CD4-positive, CD25-positive, alpha-beta regulatory T cell (primary cell): Measurements from ENCODE around the gene INTS13. TPM values are rescaled to one million over a fixed set of nuclear protein-coding genes. Genes with fewer than 3 reads are reported as not detected.
"Not testable (repeated sequence)": the region's sequence is repeated elsewhere in the genome, so short reads cannot be mapped to it uniquely, and the experiment has no call there.

Experiments
- ATAC-seq, 2 donors: fragments of 150-1000 bp; cut with Tn5 transposase; one replicate each; pipeline ENCODE4 v1.10.0; 2021; ENCODE audit warnings: low read depth in 2 of 2, moderate number of reproducible peaks in 2 of 2, moderate library complexity in 1 of 2
- DNase-seq, 3 donors: peaks; one replicate each; pipeline versions ENCODE4 v3.0.0 to v3.0.0-alpha.2; 2012 to 2022; ENCODE audit warnings: mixed read lengths in 1 of 3
- H3K27ac ChIP-seq: one replicate; pipeline ENCODE4 v1.7.0; 2013; ENCODE audit warnings: mild to moderate bottlenecking, low read length; ENCODE audit not compliant: insufficient read depth, poor library complexity, severe bottlenecking
- H3K27me3 ChIP-seq: one replicate; pipeline ENCODE4 v1.7.0; 2013; ENCODE audit warnings: low read length; ENCODE audit not compliant: control insufficient read depth, insufficient read depth
- H3K36me3 ChIP-seq: one replicate; pipeline ENCODE4 v1.7.0; 2013; ENCODE audit warnings: mild to moderate bottlenecking, low read length, moderate library complexity; ENCODE audit not compliant: control insufficient read depth, insufficient read depth
- H3K4me1 ChIP-seq: 2 replicates; pipeline ENCODE4 v1.7.0; 2013; ENCODE audit warnings: mild to moderate bottlenecking, low read length; ENCODE audit not compliant: insufficient read depth, control insufficient read depth, poor library complexity, severe bottlenecking
- H3K4me3 ChIP-seq: one replicate; pipeline ENCODE4 v1.7.0; 2013; ENCODE audit warnings: low read depth, mild to moderate bottlenecking, low read length, moderate library complexity
- H3K9me3 ChIP-seq, 2 experiments: 1 replicate in 1 of 2; 2 replicates in 1 of 2; pipeline ENCODE4 v1.7.0; 2013; ENCODE audit warnings: low read length in 2 of 2, mild to moderate bottlenecking in 1 of 2, moderate library complexity in 1 of 2; ENCODE audit not compliant: control insufficient read depth in 2 of 2
- H3K27ac Mint-ChIP-seq, 3 donors: one replicate each; pipeline ENCODE4 v1.8.0; 2020 to 2022; ENCODE audit warnings: mild to moderate bottlenecking in 3 of 3, mixed read lengths in 3 of 3, moderate library complexity in 2 of 3
- H3K27me3 Mint-ChIP-seq: one replicate; pipeline ENCODE4 v1.8.0; 2022; ENCODE audit warnings: mild to moderate bottlenecking, mixed read lengths
- H3K36me3 Mint-ChIP-seq: one replicate; pipeline ENCODE4 v1.8.0; 2020; ENCODE audit warnings: mixed read lengths
- H3K4me1 Mint-ChIP-seq, 4 donors: one replicate each; pipeline ENCODE4 v1.8.0; 2020 to 2022; ENCODE audit warnings: mixed read lengths in 4 of 4, mild to moderate bottlenecking in 1 of 4
- H3K4me3 Mint-ChIP-seq, 4 donors: one replicate each; pipeline ENCODE4 v1.8.0; 2020 to 2022; ENCODE audit warnings: mild to moderate bottlenecking in 4 of 4, mixed read lengths in 4 of 4, moderate library complexity in 3 of 4
- H3K9me3 Mint-ChIP-seq, 7 donors: one replicate each; pipeline ENCODE4 v1.8.0; 2020 to 2022; ENCODE audit warnings: mixed read lengths in 7 of 7, mild to moderate bottlenecking in 3 of 7, moderate library complexity in 2 of 7
- polyA plus RNA-seq, 4 donors: library from polyadenylated mRNA; unstranded; fragments of 300-500 nt; fragmentation: Illumina TruSeq; gene quantifications; one replicate each; pipeline ENCODE4 v1.2.3, GENCODE V29; 2021
- total RNA-seq: library from RNA; stranded (reverse); gene quantifications from one replicate; pipeline ENCODE4 v1.2.3, GENCODE V29; 2022

INTS13 gene
- total and polyA plus RNA-seq, 5 donors from 2014 or later, result 28.8 to 42.5 (median 32.0) TPM

GRCh38 chr12:26966842-26967241 is 29.1 kb upstream of the INTS13 start:
- ATAC-seq, result no peak
- H3K36me3 Mint-ChIP-seq, result peaks cover 26% of the 10 kb centered on the region
- H3K27me3 ChIP-seq, result no peaks in the 10 kb centered on the region

GRCh38 chr12:26963413-26963812 is 25.6 kb upstream of the INTS13 start:
- ATAC-seq, result no peak
- peaks cover 78% of the 10 kb centered on the region for H3K36me3 ChIP-seq
- H3K27ac ChIP-seq, result no peak overlapping the region
- no peak for DNase-seq
- no peaks in the 10 kb centered on the region for H3K4me1 ChIP-seq
- H3K36me3 Mint-ChIP-seq, result peaks cover 32% of the 10 kb centered on the region
- peaks cover 0 to 16% (median 11%) of the 10 kb centered on the region in 4 donors for H3K4me1 Mint-ChIP-seq
- no peak overlapping the region for H3K4me3 Mint-ChIP-seq
- H3K27me3 ChIP-seq, result no peaks in the 10 kb centered on the region
- H3K4me3 ChIP-seq, result no peak overlapping the region
- H3K27me3 Mint-ChIP-seq, result no peaks in the 10 kb centered on the region
- H3K27ac Mint-ChIP-seq, result peak overlapping the region in 1 of 3 donors; percentile 26
- no peaks in the 10 kb centered on the region for H3K9me3 Mint-ChIP-seq
- H3K9me3 ChIP-seq, result no peaks in the 10 kb centered on the region

More at GRCh38 chr12:26966842-26967241, 29.1 kb upstream of the INTS13 start:
- H3K9me3 ChIP-seq, result no peaks in the 10 kb centered on the region
- Mint-ChIP-seq H3K4me3 (no peak overlapping the region), H3K4me1 (peaks cover 15 to 36% (median 31%) of the 10 kb centered on the region in 4 donors), H3K27ac (peak overlapping the region in 1 of 3 donors; percentile 34), H3K9me3 (no peaks in the 10 kb centered on the region), H3K27me3 (no peaks in the 10 kb centered on the region)
- H3K4me1 ChIP-seq, result peaks cover 21% of the 10 kb centered on the region
- H3K4me3 ChIP-seq, result no peak overlapping the region
- H3K36me3 ChIP-seq, result peaks cover 49% of the 10 kb centered on the region
- H3K27ac ChIP-seq, result no peak overlapping the region
- DNase-seq, result no peak

GRCh38 chr12:26961803-26962202 is 24.0 kb upstream of the INTS13 start:
- H3K9me3 ChIP-seq, result no peaks in the 10 kb centered on the region
- Mint-ChIP-seq H3K27ac (peak overlapping the region in 1 of 3 donors; percentile 67), H3K9me3 (no peaks in the 10 kb centered on the region), H3K36me3 (peaks cover 31% of the 10 kb centered on the region), H3K4me1 (peaks cover 5 to 19% (median 12%) of the 10 kb centered on the region in 4 donors), H3K27me3 (no peaks in the 10 kb centered on the region), H3K4me3 (no peak overlapping the region)
- H3K36me3 ChIP-seq, result peaks cover 88% of the 10 kb centered on the region
- H3K27ac ChIP-seq, result no peak overlapping the region
- no peaks in the 10 kb centered on the region for H3K4me1 ChIP-seq
- no peak overlapping the region for H3K4me3 ChIP-seq
- H3K27me3 ChIP-seq, result no peaks in the 10 kb centered on the region
- ATAC-seq (no peak), DNase-seq (no peak)

- not testable (repeated sequence) for H3K4me3 ChIP-seq, H3K9me3 Mint-ChIP-seq, H3K27me3 ChIP-seq, ATAC-seq, H3K4me3 Mint-ChIP-seq, H3K27me3 Mint-ChIP-seq, H3K4me1 ChIP-seq, H3K27ac ChIP-seq, H3K9me3 ChIP-seq, DNase-seq
- Mint-ChIP-seq H3K4me1 (peaks cover 8 to 19% (median 14%) of the 10 kb centered on the region in 4 donors), H3K27ac (peak overlapping the region in 1 of 3 donors; percentile 67), H3K36me3 (peaks cover 35% of the 10 kb centered on the region)
- H3K36me3 ChIP-seq, result peaks cover 88% of the 10 kb centered on the region
Observed at GRCh38 chr12:26961391-26961790, 23.6 kb upstream of the INTS13 start.

- ATAC-seq (no peak), DNase-seq (no peak)
- H3K36me3 Mint-ChIP-seq, result peaks cover 26% of the 10 kb centered on the region
- Histone ChIP-seq H3K27ac (peak overlapping the region; percentile 20), H3K36me3 (peaks cover 35% of the 10 kb centered on the region), H3K4me1 (peaks cover 28% of the 10 kb centered on the region), H3K27me3 (no peaks in the 10 kb centered on the region), H3K9me3 (peaks cover 0 to 3% of the 10 kb centered on the region in 2 experiments), H3K4me3 (peak overlapping the region; percentile 42)
- peak overlapping the region in 1 of 3 donors; percentile 73 for H3K27ac Mint-ChIP-seq
- H3K4me1 Mint-ChIP-seq, result peaks cover 48 to 60% (median 57%) of the 10 kb centered on the region in 4 donors
- H3K27me3 Mint-ChIP-seq, result no peaks in the 10 kb centered on the region
- peak overlapping the region in 2 of 4 donors; percentile 13 to 22 for H3K4me3 Mint-ChIP-seq
- H3K9me3 Mint-ChIP-seq, result peaks cover 0 to 4% (median 0%) of the 10 kb centered on the region in 7 donors
Observed at GRCh38 chr12:26954027-26954426, 16.2 kb upstream of the INTS13 start.

- Histone ChIP-seq H3K4me1 (peaks cover 28% of the 10 kb centered on the region), H3K4me3 (peak overlapping the region; percentile 42), H3K9me3 (peaks cover 2 to 8% of the 10 kb centered on the region in 2 experiments), H3K27ac (no peak overlapping the region), H3K27me3 (no peaks in the 10 kb centered on the region), H3K36me3 (peaks cover 37% of the 10 kb centered on the region)
- H3K27me3 Mint-ChIP-seq, result no peaks in the 10 kb centered on the region
- peaks cover 0 to 6% (median 2%) of the 10 kb centered on the region in 7 donors for H3K9me3 Mint-ChIP-seq
- H3K4me3 Mint-ChIP-seq, result no peak overlapping the region
- peaks cover 28% of the 10 kb centered on the region for H3K36me3 Mint-ChIP-seq
- peaks cover 49 to 62% (median 58%) of the 10 kb centered on the region in 4 donors for H3K4me1 Mint-ChIP-seq
- ATAC-seq, result no peak
- no peak for DNase-seq
- H3K27ac Mint-ChIP-seq, result peak overlapping the region in 2 of 3 donors; percentile 66 to 73
Observed at GRCh38 chr12:26953447-26953846, 15.7 kb upstream of the INTS13 start.

GRCh38 chr12:26948309-26948708 is 10.5 kb upstream of the INTS13 start:
- Mint-ChIP-seq H3K9me3 (peaks cover 0 to 10% (median 4%) of the 10 kb centered on the region in 7 donors), H3K36me3 (peaks cover 25% of the 10 kb centered on the region), H3K27me3 (no peaks in the 10 kb centered on the region), H3K27ac (peak overlapping the region in 1 of 3 donors; percentile 21), H3K4me1 (peaks cover 50 to 81% (median 66%) of the 10 kb centered on the region in 4 donors), H3K4me3 (no peak overlapping the region)
- no peak for ATAC-seq
- H3K4me1 ChIP-seq, result peaks cover 39% of the 10 kb centered on the region
- H3K9me3 ChIP-seq, result peaks cover 10 to 11% of the 10 kb centered on the region in 2 experiments
- peak overlapping the region; percentile 7 for H3K4me3 ChIP-seq
- no peak for DNase-seq
- no peak overlapping the region for H3K27ac ChIP-seq
- H3K27me3 ChIP-seq, result no peaks in the 10 kb centered on the region
- H3K36me3 ChIP-seq, result peaks cover 18% of the 10 kb centered on the region

- no peaks in the 10 kb centered on the region for H3K27me3 Mint-ChIP-seq
- peak overlapping the region; percentile 83 to 96 (median 94) for H3K27ac Mint-ChIP-seq
- peak in 2 of 3 donors; percentile 36 to 58 for DNase-seq
- H3K27ac ChIP-seq, result peak overlapping the region; percentile 99
- H3K27me3 ChIP-seq, result no peaks in the 10 kb centered on the region
- peaks cover 0 to 4% (median 0%) of the 10 kb centered on the region in 7 donors for H3K9me3 Mint-ChIP-seq
- H3K36me3 ChIP-seq, result peaks cover 2% of the 10 kb centered on the region
- no peak for ATAC-seq
- H3K9me3 ChIP-seq, result no peaks in the 10 kb centered on the region
- H3K4me1 ChIP-seq, result peaks cover 69% of the 10 kb centered on the region
- H3K4me3 ChIP-seq, result peak overlapping the region; percentile 99
- peaks cover 35 to 72% (median 55%) of the 10 kb centered on the region in 4 donors for H3K4me1 Mint-ChIP-seq
- H3K4me3 Mint-ChIP-seq, result peak overlapping the region; percentile 94 to 98 (median 96)
- H3K36me3 Mint-ChIP-seq, result peaks cover 11% of the 10 kb centered on the region
Observed at GRCh38 chr12:26941215-26941594, 3.4 kb upstream of the INTS13 start.
